Neural progenitor cell (in vitro differentiated cells): ENCODE results near the gene BPIFA1. TPM values are rescaled to one million over a fixed set of nuclear protein-coding genes. Genes with fewer than 3 reads are reported as not detected.

ENCODE experiments used
- DNase-seq: peaks from one replicate; pipeline ENCODE4 v3.0.0-alpha.2; 2016; ENCODE audit warnings: low spot score
- H2AFZ ChIP-seq: fragments of 200-600 bp; sonication (generic); replicated peaks from 2 replicates; pipeline ENCODE4 v1.6.1; 2016; ENCODE audit warnings: antibody characterized with exemption
- H3F3A ChIP-seq: fragments of 200-600 bp; sonication (generic); 2 replicates; pipeline ENCODE4 v1.6.1; 2016; ENCODE audit warnings: antibody characterized with exemption, low read depth
- H3K27ac ChIP-seq: fragments of 200-600 bp; sonication (generic); 2 replicates; pipeline ENCODE4 v1.5.1; 2016; ENCODE audit warnings: mild to moderate bottlenecking
- H3K27me3 ChIP-seq: fragments of 200-600 bp; sonication (generic); 2 replicates; pipeline ENCODE4 v1.6.1; 2016; ENCODE audit warnings: mild to moderate bottlenecking, moderate library complexity
- H3K36me3 ChIP-seq: fragments of 200-600 bp; sonication (generic); 2 replicates; pipeline ENCODE4 v1.5.1; 2016
- H3K4me1 ChIP-seq: fragments of 200-600 bp; sonication (generic); 2 replicates; pipeline ENCODE4 v1.6.1; 2016; ENCODE audit warnings: mixed run types
- H3K4me2 ChIP-seq: fragments of 200-600 bp; sonication (generic); 2 replicates; pipeline ENCODE4 v1.6.1; 2016
- H3K4me3 ChIP-seq: fragments of 200-600 bp; sonication (generic); 2 replicates; pipeline ENCODE4 v1.5.1; 2016
- H3K79me2 ChIP-seq: fragments of 200-600 bp; sonication (generic); 2 replicates; pipeline ENCODE4 v1.6.1; 2016; ENCODE audit warnings: low read depth
- H3K9ac ChIP-seq: fragments of 200-600 bp; sonication (generic); 2 replicates; pipeline ENCODE4 v1.6.1; 2016
- H3K9me3 ChIP-seq: fragments of 200-600 bp; sonication (generic); 2 replicates; pipeline ENCODE4 v1.5.1; 2016; ENCODE audit warnings: low read depth
- H4K20me1 ChIP-seq: fragments of 200-600 bp; sonication (generic); 2 replicates; pipeline ENCODE4 v1.6.1; 2016; ENCODE audit warnings: low read depth
- H3K27ac Mint-ChIP-seq: 3 replicates; pipeline ENCODE4 v1.8.0; 2021; ENCODE audit warnings: mixed read lengths
- H3K27me3 Mint-ChIP-seq: 2 replicates; pipeline ENCODE4 v1.8.0; 2022; ENCODE audit warnings: low read depth, mild to moderate bottlenecking, inconsistent platforms, moderate library complexity, mixed read lengths; ENCODE audit not compliant: insufficient read depth
- H3K36me3 Mint-ChIP-seq: 3 replicates; pipeline ENCODE4 v1.8.0; 2021; ENCODE audit warnings: mixed read lengths
- H3K4me1 Mint-ChIP-seq: 3 replicates; pipeline ENCODE4 v1.8.0; 2021; ENCODE audit warnings: mixed read lengths
- H3K4me3 Mint-ChIP-seq: 3 replicates; pipeline ENCODE4 v1.8.0; 2021; ENCODE audit warnings: mild to moderate bottlenecking, moderate library complexity, mixed read lengths
- H3K9me3 Mint-ChIP-seq: 3 replicates; pipeline ENCODE4 v1.8.0; 2020; ENCODE audit warnings: mixed read lengths
- CTCF ChIP-seq: fragments of 200-600 bp; sonication (generic); IDR thresholded peaks from 2 replicates; pipeline ENCODE4 v1.5.1; 2017; ENCODE audit warnings: antibody characterized with exemption, mild to moderate bottlenecking
- EZH2 ChIP-seq: fragments of 200-600 bp; sonication (generic); IDR thresholded peaks from 2 replicates; pipeline ENCODE4 v1.6.1; 2017; ENCODE audit warnings: antibody characterized with exemption, mild to moderate bottlenecking, moderate library complexity
- EZH2phosphoT487 ChIP-seq: fragments of 200-600 bp; sonication (generic); IDR thresholded peaks from 2 replicates; pipeline ENCODE4 v1.6.1; 2017; ENCODE audit warnings: antibody characterized with exemption
- total RNA-seq: library from RNA; depleted of rRNA; stranded (reverse); fragments of >200 nt; gene quantifications from 2 replicates; pipeline ENCODE4 v1.2.3, GENCODE V29; 2015; ENCODE audit warnings: low replicate concordance

The BPIFA1 gene
- total RNA-seq, 1 donor from 2014 or later, result not detected

GRCh38 chr20:33242319-33243100 is 6.7 kb downstream of the BPIFA1 start:
- Mint-ChIP-seq H3K4me1 (no peaks in the 10 kb centered on the region), H3K27ac (peak overlapping the region; percentile 55), H3K9me3 (no peaks in the 10 kb centered on the region), H3K4me3 (no peak overlapping the region), H3K36me3 (no peaks in the 10 kb centered on the region), H3K27me3 (peaks cover 7% of the 10 kb centered on the region)
- H3K27ac ChIP-seq, result no peak overlapping the region
- no peak overlapping the region for H3K4me3 ChIP-seq
- no peak for DNase-seq
- H2AFZ ChIP-seq, result no peak overlapping the region
- H3K36me3 ChIP-seq, result no peaks in the 10 kb centered on the region
- no peaks in the 10 kb centered on the region for H3K4me1 ChIP-seq
- no peak overlapping the region for H3K4me2 ChIP-seq
- H3K9ac ChIP-seq, result no peak overlapping the region
- no peak for TF ChIP-seq CTCF
- TF ChIP-seq EZH2phosphoT487, result no peak
- TF ChIP-seq EZH2, result no peak
- no peaks in the 10 kb centered on the region for H3K9me3 ChIP-seq
- no peaks in the 10 kb centered on the region for H3F3A ChIP-seq
- no peaks in the 10 kb centered on the region for H3K27me3 ChIP-seq
- H3K79me2 ChIP-seq, result no peaks in the 10 kb centered on the region
- no peaks in the 10 kb centered on the region for H4K20me1 ChIP-seq

- no peak overlapping the region for H3K4me3 ChIP-seq
- no peak for TF ChIP-seq EZH2
- no peak for TF ChIP-seq CTCF
- TF ChIP-seq EZH2phosphoT487, result no peak
- Mint-ChIP-seq H3K4me1 (no peaks in the 10 kb centered on the region), H3K36me3 (no peaks in the 10 kb centered on the region), H3K4me3 (no peak overlapping the region), H3K27ac (no peak overlapping the region), H3K9me3 (no peaks in the 10 kb centered on the region), H3K27me3 (peaks cover 6% of the 10 kb centered on the region)
- H3K4me2 ChIP-seq, result no peak overlapping the region
- no peak overlapping the region for H3K9ac ChIP-seq
- no peak overlapping the region for H3K27ac ChIP-seq
- H3F3A ChIP-seq, result no peaks in the 10 kb centered on the region
- H3K27me3 ChIP-seq, result no peaks in the 10 kb centered on the region
- no peaks in the 10 kb centered on the region for H3K79me2 ChIP-seq
- no peaks in the 10 kb centered on the region for H3K4me1 ChIP-seq
- H3K9me3 ChIP-seq, result no peaks in the 10 kb centered on the region
- H4K20me1 ChIP-seq, result no peaks in the 10 kb centered on the region
- DNase-seq, result no peak
- no peaks in the 10 kb centered on the region for H3K36me3 ChIP-seq
- H2AFZ ChIP-seq, result no peak overlapping the region
Measured at GRCh38 chr20:33246077-33246476, 10.3 kb downstream of the BPIFA1 start.

- H3K27ac ChIP-seq, result no peak overlapping the region
- no peaks in the 10 kb centered on the region for H3F3A ChIP-seq
- no peak overlapping the region for H3K9ac ChIP-seq
- H3K9me3 ChIP-seq, result no peaks in the 10 kb centered on the region
- no peak overlapping the region for H2AFZ ChIP-seq
- no peaks in the 10 kb centered on the region for H3K79me2 ChIP-seq
- no peak overlapping the region for H3K4me2 ChIP-seq
- no peak for TF ChIP-seq CTCF
- DNase-seq, result no peak
- Mint-ChIP-seq H3K27ac (no peak overlapping the region), H3K36me3 (no peaks in the 10 kb centered on the region), H3K4me3 (no peak overlapping the region), H3K4me1 (no peaks in the 10 kb centered on the region), H3K9me3 (no peaks in the 10 kb centered on the region), H3K27me3 (peaks cover 3% of the 10 kb centered on the region)
- H3K4me1 ChIP-seq, result no peaks in the 10 kb centered on the region
- no peaks in the 10 kb centered on the region for H4K20me1 ChIP-seq
- no peaks in the 10 kb centered on the region for H3K36me3 ChIP-seq
- no peaks in the 10 kb centered on the region for H3K27me3 ChIP-seq
- no peak overlapping the region for H3K4me3 ChIP-seq
Measured at GRCh38 chr20:33249456-33249855, 13.7 kb downstream of the BPIFA1 start.
